IPS DF 4.7 (cell line): ENCODE measurements around the gene CCNQ.

ENCODE experiments used
- DNase-seq: peaks from one replicate; pipeline ENCODE4 v3.0.0-alpha.2; 2013; ENCODE audit warnings: low spot score; ENCODE audit errors: extremely low read depth

The CCNQ gene

DNA sequence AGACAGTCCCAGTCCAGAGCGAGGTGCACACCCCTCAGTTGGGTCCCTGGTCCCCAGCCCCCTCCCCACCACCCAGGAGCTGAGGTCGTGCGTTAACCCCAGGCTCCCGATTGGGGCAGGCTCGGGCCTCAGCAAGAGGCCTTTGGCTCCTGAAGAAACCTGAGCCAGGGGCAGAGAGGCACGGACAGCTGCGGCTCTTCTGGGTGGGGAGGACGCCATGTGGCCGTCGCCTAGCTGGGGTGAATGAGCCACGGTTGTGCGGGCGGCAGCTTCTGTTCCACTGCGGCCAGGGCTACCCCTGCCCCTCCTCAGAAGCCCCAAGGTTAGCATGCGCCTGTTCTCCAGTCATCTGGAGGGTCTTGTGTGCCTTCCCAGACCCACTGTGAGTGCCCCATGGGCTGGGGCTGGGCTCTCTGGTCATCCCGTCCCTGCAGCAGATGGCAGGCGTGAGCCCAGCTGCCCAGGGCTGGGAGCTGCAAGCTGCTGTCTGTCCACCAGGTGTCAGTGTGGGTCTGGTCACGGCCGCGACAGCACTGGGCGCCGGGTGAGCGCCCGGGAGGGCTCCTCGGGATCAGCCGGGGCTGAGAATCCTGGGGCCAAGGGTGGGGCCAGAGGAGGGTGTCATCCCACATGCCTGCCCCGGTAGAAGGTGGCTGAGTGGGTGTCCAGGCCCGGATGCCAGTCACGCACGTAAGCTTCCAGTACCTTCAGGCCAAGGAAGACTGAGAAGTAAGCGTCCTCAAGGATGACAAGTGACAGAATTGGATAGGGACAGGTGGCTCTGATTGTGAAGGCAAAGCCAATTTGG lies 59.6 kb downstream of the CCNQ start:
- DNase-seq, result no peak

GRCh38 chrX:153538424-153538823 lies 60.5 kb downstream of the CCNQ start:
- DNase-seq, result no peak
